GM18511 (cell line): ENCODE data around the gene COPRS.
"Not testable (repeated sequence)": the region's sequence is repeated elsewhere in the genome, so short reads cannot be mapped to it uniquely, and the experiment has no call there.

Experiments used
- ATAC-seq: cut with Tn5 transposase; IDR thresholded peaks from one replicate; pipeline ENCODE4 v1.9.1; 2021; ENCODE audit warnings: mild to moderate bottlenecking, moderate library complexity; ENCODE audit not compliant: unreplicated experiment

Gene COPRS

DNA sequence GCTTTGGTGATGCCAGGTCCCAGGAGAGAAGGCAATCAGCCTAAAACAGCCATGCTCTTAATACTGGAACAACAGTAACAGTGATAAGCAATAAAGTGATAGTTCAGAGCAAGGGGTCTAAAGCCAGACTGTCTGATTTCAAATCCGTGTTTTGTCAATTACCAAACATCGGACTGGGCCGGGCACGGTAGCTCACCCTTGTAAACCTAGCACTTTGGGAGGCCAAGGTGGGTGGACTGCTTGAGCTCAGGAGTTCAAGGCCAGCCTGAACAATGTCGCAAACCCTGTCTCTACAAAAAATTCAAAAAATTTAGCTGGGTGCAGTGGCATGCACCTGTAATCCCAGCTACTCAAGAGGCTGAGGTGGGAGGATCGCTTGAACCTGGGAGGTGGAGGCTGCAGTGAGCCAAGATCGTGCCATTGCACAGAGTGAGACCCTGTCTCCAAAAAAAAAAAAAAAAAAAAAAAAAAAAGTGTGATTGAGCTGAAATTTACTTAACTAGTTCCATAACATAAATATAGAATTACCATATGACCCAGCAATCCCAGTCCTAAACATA lies 5.1 kb downstream of the COPRS start:
- ATAC-seq = no peak

DNA sequence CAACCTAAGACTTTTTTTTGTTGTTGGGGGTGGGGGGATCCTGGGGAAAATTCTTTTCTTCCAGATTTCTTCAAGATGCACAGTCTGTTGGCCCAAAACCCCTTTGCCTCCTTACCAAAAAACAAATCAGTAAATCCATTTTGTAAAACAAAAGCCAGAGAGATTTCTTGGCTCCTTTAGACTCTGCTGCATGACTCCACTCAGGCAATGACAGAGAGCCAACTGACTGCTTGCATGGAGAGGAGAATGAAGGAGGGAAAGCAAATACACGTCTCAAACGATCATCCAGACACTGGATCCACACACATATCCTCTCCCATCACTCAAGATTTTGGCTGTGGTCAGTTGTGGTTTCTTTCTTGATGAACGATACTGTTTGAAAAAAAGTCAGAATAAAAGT lies 13.8 kb downstream of the COPRS start:
- no peak for ATAC-seq

DNA sequence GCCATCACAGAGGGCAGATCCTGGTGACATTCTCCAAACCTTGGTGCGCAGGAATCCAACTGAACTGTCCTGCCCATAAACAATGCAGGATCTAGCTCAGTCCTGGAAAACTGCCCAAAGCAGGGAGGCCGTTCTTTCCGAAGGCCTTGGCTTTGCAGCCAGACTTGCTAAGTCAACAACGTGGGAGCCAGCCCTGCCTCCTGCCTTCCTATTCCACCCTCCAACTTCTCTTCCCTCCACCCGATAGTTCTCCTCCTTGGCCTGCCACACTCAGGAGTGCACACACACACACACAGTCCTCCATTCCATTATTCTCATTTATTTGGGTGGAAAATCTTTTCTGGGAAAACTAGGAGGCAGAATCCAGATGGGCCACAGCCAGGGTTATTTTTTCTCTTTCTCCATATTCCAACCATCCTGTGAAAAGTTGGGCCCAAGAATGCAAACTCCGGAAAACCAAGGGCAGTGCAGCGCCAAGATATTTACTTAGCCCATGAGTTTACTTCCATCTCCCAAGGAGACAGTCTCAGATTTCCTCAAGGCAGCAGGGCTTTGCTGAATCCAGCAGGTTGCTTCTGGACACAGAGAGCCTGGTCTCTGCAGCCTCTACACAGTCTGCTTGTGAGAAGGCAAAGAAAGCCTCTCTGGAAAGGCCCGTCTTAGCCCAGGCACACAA lies 15.8 kb downstream of the COPRS start:
- no peak for ATAC-seq

DNA sequence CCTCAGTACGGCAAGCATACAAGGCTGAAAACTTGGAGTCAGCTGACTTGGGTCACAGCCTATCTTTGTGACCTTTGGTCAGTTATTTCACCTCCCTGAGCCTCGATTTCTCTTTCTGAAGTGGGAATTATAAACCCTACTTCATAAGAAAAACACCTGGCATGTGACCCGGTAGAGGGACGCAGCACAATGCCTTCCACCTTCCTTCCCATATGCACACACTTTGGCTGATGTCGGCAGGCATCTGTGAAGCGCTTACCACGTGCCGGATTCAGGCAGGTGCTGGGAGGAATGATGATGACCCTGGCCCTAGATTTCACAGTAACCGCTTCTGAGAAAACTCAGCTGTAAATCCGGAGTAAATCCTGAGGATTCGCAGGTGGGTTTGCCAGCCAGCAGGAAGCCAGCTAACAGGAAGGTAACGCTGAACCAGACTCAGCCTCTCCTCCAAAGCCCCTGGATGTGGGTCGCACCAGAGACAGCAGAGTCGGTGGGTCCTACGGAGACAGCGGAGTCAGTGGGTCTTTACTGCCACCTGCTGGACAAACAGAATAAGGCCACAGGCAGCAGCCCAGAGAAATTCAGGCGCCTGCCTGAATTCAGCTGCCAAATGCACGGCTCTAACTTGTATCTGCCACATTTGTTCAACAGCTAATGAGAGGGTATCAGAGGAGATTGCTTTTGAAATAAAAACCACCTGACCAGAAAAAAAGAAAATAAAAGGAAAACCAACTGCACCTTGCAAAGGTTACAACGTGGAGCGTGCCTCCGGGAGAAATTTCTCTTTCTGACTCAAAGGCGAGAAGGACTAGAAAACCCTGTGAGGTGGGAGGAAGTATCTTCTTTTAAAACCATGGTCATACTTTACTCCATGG lies 16.6 kb downstream of the COPRS start:
- ATAC-seq = no peak

DNA sequence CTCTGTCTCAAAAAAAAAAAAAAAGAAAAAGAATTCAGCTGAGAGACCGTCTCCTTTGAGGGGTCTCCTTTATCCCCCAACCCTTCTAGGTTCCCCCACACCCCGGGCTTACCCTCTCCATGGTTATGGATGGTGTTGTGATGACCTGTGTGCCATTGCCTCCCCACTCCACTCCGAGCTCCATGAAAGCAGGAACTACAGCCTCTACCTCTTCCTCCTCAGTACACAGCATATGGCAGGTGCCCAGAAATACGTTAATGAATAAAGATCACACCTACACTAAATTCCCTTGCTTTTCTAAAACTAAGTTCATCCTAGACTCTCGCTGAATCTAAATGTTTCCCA lies 17.2 kb downstream of the COPRS start:
- ATAC-seq = no peak

DNA sequence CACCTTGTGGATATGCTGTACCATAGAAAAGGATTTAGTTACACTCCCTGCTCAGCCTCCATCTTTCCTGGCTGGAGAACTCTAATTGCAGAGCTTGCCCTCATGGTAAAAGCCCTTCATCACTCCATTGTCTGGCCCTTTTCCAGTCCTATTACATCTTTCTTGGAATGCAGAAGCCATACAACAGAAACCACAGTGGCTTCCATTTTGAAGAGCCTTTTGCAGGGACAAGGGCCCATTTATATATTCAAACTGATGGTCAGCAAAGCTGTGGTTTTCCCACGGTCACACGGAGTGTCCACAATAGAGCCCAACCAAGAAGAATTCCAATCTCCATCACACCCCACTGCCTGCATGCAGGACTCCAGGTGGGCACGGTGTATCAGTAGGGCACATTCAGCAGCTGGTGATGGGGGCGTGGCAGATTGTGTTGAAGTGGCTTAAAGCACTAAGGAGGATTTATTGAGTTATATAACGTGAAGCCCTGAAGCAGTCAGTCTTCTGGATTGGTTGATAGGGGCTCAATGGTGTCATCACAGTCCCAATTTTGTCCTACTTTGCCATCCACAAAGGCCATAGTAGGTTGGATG lies 20.3 kb downstream of the COPRS start:
- ATAC-seq = no peak

DNA sequence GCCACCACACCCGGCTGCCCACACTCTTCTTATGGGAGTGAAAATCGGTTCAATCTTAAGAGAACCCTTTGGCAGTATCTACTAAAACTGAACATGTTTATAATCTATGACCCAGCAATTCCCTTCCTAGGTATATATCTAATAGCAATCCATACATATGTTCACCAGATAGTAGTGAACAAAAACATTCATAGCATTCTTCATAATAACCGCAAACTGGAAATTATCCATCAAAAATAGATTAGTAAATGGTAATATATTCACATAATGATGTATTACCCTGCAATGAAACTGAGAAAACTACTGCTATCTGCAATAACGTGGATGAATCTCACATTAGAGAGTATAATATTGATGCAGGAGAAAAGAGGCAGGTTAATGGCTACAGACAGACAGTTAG lies 23.1 kb downstream of the COPRS start:
- ATAC-seq = no peak

DNA sequence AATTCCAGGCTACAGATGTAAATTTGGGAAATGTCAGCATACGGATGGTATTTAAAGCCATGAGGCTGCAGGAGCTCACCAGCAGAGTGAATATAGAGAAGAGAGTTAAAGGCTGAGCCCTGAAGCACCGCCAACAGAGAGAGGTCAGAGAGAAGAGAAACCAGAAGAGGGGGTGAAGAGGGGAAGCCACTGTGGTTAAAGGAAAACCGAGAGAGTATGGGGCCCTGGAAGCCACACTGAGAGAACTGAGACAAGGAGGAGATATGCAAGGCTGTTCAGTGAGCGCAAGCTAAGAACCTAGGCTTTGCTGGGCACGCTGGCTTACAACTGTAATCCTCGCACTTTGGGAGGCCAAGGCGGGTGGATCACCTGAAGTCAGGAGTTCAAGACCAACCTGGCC lies 24.6 kb downstream of the COPRS start:
- no peak for ATAC-seq

DNA sequence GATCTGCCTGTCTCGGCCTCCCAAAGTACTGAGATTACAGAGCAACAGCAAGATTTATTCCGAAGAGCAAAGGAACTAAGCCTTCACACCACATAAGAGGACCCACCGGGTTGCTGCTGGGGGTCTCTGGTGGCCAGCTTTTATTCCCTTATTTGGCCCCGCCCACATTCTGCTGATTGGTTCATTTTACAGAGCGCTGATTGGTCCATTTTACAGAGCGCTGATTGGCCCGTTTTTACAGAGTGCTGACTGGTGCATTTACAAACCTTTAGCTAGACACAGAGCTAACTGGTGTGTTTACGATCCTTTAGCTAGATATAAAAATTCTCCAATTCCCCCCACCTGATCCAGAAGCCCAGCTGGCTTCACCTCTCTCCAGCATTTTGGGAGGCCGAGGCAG lies 26.3 kb downstream of the COPRS start:
- no peak for ATAC-seq

DNA sequence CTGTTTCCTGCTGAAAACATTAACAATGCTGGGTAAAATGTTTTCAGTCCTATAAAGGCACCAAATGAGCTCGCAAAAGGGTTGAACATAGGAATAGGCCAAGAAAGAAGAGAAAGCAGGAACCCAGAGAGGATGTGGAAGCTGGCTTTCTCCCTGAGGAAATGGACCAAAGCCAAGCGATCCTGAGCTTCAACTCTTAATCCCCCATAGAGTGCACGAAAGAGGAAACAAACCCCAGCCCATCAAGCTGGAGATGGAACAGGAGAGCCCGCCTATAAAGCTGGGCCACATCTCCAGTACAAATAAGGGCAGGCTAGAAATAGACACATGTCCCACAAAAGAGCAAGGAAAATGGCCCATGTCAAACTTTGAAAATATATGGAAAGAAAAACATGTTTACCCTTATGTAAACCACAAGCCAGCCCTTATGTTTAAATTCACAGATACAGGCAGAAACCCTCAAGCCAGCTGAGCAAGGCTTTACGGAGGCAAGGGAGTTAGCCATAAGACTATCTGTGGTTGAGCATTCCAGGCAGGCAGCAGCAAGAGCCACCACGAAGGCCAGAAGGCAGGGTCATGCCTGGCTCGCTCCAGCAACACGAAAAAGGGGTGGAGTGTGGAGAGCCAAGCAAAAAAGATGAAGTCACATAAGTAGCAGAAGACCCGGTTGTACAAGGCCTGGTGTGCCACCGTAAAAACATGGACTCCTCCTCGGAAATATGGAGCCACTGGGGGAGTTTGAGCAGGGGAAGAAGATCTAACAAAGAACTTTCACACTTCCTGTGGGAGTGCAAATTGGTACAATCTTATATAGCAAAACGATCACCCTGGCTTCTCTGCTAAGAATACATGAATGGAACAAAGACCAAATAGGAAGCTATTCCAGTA lies 27.8 kb downstream of the COPRS start:
- no peak for ATAC-seq

DNA sequence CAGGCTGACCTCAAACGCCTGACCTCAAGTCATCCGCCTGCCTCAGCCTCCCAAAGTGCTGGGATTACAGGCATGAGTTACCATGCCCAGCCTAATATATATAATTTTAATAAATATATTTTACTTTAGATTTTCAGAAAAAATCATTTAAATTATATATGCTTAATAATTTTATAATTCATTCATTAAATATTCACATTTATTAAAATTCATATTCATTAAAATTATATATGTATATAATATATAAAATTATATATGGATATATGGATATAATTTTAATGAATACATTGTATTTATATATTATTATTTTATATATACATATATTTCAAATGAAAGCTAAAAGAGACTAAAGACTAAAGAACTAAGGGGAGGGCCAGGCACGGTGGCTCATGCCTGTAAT lies 29.4 kb downstream of the COPRS start:
- no peak for ATAC-seq

DNA sequence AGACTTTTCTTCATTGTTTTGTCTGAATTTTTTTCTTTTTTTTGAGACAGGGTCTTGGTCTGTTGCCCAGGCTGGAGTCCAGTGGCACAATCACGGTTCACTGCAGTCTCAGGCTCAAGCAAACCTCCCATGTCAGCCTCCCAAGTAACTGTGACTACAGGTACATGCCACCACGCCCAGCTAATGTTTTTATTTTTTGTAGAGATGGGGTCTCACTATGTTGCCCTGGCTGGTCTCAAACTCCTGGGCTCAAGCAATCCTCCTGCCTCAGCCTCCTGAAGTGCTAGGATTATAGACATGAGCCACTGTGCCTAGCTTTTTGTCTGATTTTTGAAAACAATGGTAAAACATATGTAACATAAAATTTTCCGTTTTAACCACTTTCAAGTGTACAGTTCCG lies 30.1 kb downstream of the COPRS start:
- not testable (repeated sequence) for ATAC-seq

DNA sequence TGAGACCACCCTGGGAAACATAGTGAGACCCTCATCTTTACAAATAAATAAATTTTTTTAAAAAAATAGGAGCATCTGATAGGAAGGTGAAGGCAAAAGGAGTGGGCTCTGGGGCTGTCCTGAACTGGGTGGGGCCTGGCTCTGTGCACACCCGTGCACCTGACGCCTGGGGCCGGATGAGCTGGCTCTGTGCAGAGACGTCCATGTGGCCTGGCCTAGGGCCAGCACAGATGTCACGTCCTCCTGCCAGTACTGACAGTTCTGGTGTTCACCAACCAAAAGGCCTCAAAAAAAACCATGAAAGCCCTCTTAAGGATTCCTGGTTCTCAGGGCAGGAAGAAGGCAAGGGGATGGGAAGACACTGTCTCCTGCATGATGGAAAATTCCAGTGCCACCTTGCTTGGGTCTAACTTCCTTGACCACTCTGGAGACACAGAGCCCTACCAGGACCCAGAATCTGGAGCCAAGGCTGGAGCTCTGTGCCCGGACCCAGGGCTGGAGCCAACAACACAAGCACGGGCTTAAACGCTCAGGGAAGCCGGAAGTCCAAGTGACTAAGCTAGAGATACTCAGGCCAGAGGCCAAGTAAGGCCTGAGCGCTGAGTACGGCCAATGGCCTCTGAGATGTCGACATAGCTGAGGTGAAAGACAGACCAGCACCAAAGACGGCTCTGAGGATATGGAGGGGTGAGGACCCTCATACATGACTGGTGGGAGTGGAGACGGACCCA lies 32.9 kb downstream of the COPRS start:
- ATAC-seq = no peak

DNA sequence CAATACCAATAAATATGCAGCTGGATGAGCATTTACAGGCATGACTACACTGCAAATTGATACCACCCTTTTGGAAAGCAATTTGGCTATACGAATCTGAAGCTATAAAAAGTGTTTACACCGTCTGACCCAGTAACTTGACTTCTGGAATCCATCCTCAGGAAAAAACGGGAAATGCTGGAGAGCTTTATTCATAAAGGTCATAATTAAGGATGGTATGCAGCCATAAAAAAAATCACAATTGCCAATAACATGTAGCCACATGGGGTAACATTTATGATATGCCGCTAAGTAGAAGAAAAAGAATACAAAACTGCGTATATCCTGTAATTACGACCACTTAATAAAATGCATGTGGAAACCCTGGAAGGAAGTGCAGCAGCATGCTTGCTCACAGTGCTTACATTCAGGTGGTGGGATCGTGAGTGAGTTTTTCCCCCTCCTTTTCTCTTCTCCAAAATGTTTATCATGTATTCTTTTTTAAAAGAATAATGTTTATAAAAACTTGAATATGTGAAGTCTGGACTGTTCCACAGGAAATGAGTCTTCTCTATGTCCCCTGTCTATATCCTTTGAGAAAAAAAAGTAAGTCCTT lies 34.2 kb downstream of the COPRS start:
- ATAC-seq = no peak

DNA sequence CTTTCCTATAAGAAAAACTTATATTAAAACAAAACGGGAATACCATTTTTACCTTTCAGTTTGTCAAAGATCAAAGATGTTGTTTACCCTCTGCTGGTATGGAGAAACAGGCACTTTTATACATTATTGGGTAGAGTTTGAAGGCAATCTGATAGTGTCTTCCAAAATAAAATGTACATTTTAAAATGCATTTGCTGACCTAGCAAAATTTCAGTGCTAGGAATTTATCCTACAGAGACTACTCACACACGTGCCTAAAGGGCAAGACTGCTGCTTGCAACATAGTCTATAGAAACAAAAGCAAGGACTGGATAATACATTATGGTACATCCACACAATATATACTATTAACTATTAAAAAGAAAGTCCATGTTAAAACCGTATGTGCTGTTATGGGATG lies 36.0 kb downstream of the COPRS start:
- no peak for ATAC-seq

DNA sequence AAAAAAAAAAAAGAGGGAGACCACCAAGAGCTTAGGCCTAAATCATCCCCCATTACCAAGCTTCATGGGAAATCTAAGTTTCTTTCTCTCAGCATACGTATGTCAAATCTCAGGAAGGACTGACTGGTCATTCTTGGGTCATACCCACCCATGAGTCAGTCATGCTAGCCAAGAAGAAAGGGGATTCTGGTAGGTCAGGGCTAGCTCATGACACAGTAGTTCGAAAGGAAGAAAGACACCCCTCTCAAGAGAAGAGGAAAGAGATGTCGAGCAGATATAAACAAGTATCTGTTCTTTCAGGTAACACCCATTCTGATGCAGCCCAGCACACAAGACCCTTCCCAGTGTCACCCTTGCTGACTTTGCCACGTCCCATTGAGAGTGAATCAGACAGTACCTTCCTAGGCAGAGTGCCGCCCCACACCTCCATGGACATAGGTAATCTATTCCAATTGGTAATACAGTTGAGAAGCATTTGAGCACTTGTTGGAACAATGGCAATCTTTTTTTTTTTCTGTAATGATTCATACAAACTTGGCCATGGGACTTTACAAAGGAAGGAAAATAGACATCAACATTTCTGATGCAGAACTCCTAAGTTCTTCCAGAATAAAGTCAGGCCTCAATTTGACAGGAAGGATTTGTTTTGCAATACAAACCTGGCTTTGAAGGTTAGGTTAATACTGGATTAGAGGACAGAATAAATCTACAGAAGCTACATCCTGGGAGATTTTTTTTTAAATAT lies 38.2 kb downstream of the COPRS start:
- ATAC-seq = no peak

DNA sequence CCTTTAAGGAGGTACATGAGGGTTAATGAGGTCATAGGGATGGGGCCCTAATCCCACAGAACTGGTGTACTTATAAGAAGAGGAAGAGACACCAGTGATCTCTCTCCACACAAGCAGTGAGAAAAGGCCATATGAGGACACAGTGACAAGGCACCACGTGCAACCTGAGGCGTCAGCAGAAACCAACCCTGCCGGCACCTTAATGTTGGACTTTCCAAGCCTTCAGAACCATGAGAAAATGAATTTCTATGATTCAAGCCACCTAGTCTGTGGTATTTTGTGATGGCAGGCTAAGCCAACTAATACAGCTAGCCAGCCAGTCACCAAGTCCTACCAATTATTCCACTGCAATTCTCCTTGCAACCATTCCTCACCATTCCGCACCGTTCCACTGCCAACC lies 39.5 kb downstream of the COPRS start:
- no peak for ATAC-seq

DNA sequence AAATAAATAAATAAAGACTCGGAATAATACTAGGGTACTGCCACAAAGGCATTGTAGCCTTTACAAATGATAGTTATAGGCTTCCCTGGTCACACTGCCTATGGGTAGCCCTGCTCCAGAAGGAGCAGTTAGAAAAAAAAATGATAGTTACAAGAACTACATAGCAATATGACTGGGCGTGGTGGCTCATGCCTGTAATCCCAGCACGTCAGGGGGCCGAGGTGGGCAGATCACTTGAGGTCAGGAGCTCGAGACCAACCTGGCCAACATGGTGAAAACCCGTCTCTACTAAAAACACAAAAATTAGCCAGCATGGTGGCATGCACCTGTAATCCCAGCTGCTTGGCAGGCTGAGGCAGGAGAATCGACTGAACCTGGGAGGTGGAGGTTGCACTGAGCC lies 40.2 kb downstream of the COPRS start:
- ATAC-seq = not testable (repeated sequence)

DNA sequence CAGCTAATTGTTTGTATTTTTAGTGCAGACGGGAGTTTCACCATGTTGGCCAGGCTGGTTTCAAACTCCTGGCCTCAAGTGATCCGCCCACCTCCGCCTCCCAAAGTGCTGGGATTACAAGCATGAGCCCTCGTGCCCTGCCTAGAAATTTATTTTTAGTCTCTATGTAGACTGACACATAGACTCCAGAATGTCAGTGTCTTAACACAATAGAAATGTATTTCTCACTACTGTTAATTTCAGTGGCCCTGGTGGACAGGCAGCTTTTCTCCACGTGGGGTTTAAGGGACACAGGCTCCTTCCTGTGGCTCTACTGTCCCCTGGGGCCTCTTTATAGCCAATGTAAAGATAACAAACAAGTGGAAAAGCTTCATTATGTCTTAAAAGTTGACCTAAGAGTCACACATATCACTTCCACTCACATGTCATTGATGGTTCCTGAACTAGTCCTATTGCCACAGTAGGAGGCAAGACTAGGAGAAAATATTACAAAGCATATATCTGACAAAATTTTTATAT lies 43.8 kb downstream of the COPRS start:
- no peak for ATAC-seq
